ENCODE measurements around the gene ABCC4.

GRCh38 chr13:94978516-94978915 lies 322.7 kb downstream of the ABCC4 start:
- TF ChIP-seq EZH2phosphoT487 (IDR thresholded peaks at IDR 0.05; ENCODE audit: unreplicated experiment) (no peak), POLR2AphosphoS5 (IDR thresholded peaks at IDR 0.05; ENCODE audit: low read depth) (no peak), JUNB (IDR thresholded peaks at IDR 0.05; ENCODE audit: unreplicated experiment) (no peak)
- TF ChIP-seq, protein P1, sequence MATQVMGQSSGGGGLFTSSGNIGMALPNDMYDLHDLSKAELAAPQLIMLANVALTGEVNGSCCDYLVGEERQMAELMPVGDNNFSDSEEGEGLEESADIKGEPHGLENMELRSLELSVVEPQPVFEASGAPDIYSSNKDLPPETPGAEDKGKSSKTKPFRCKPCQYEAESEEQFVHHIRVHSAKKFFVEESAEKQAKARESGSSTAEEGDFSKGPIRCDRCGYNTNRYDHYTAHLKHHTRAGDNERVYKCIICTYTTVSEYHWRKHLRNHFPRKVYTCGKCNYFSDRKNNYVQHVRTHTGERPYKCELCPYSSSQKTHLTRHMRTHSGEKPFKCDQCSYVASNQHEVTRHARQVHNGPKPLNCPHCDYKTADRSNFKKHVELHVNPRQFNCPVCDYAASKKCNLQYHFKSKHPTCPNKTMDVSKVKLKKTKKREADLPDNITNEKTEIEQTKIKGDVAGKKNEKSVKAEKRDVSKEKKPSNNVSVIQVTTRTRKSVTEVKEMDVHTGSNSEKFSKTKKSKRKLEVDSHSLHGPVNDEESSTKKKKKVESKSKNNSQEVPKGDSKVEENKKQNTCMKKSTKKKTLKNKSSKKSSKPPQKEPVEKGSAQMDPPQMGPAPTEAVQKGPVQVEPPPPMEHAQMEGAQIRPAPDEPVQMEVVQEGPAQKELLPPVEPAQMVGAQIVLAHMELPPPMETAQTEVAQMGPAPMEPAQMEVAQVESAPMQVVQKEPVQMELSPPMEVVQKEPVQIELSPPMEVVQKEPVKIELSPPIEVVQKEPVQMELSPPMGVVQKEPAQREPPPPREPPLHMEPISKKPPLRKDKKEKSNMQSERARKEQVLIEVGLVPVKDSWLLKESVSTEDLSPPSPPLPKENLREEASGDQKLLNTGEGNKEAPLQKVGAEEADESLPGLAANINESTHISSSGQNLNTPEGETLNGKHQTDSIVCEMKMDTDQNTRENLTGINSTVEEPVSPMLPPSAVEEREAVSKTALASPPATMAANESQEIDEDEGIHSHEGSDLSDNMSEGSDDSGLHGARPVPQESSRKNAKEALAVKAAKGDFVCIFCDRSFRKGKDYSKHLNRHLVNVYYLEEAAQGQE (IDR thresholded peaks at IDR 0.05; ENCODE audit: unreplicated experiment), result no peak
- TF ChIP-seq, protein P2, sequence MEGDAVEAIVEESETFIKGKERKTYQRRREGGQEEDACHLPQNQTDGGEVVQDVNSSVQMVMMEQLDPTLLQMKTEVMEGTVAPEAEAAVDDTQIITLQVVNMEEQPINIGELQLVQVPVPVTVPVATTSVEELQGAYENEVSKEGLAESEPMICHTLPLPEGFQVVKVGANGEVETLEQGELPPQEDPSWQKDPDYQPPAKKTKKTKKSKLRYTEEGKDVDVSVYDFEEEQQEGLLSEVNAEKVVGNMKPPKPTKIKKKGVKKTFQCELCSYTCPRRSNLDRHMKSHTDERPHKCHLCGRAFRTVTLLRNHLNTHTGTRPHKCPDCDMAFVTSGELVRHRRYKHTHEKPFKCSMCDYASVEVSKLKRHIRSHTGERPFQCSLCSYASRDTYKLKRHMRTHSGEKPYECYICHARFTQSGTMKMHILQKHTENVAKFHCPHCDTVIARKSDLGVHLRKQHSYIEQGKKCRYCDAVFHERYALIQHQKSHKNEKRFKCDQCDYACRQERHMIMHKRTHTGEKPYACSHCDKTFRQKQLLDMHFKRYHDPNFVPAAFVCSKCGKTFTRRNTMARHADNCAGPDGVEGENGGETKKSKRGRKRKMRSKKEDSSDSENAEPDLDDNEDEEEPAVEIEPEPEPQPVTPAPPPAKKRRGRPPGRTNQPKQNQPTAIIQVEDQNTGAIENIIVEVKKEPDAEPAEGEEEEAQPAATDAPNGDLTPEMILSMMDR (conservative IDR thresholded peaks at IDR 0.05; ENCODE audit: low read depth in 2 of 2), result no peak
- TF ChIP-seq, protein P3, sequence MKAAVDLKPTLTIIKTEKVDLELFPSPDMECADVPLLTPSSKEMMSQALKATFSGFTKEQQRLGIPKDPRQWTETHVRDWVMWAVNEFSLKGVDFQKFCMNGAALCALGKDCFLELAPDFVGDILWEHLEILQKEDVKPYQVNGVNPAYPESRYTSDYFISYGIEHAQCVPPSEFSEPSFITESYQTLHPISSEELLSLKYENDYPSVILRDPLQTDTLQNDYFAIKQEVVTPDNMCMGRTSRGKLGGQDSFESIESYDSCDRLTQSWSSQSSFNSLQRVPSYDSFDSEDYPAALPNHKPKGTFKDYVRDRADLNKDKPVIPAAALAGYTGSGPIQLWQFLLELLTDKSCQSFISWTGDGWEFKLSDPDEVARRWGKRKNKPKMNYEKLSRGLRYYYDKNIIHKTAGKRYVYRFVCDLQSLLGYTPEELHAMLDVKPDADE (IDR thresholded peaks at IDR 0.05), result no peak
